ENCODE measurements around the gene RGPD4.
"Not testable (repeated sequence)": the region's sequence is repeated elsewhere in the genome, so short reads cannot be mapped to it uniquely, and the experiment has no call there.

The RGPD4 gene

DNA sequence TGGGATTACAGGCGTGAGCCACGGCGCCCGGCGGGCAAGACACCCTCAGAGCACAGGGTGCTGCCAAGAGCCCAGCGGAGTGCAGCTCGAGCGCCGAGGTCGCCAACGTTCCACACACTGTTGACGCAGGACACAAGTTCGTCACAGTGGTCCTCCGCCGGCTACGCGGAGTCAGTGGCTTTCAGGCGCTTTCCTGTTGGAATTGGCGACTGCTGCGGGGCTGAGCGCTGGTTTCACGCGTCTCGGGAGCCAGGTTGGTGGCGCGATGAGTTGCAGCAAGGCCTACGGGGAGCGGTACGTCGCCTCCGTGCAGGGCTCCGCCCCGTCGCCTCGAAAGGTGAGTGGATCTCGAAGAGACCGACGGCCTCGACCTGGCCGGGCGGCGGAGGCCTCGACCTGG lies at the start of gene RGPD4:
TSS of gene RGPD4 (plus strand) at position 144 of the 400 bp plus-strand sequence. CDS start at position 266, 122 bp downstream.
- DNase-seq (ENCODE audit: low spot score): not testable (repeated sequence)

DNA sequence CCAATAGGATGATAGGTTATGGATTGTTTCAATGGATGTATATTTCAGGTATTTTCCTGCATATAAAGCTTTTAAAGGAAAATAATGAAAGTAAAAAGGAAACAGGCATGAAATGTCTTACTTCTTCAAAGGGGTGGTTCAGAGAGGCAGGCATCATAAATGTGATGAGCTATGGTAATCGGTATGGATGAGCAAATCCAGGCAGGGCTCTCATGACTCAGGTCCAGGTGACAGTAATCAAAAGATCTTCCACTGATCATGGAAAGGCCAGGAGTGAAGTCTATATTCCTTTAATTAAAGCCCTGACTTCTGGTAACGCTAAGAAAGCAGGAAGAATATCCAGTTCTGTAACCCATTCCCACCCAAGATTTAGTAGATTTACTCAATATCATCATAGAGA lies 48.7 kb upstream of the RGPD4 start:
- no peak for DNase-seq (ENCODE audit: low spot score)

DNA sequence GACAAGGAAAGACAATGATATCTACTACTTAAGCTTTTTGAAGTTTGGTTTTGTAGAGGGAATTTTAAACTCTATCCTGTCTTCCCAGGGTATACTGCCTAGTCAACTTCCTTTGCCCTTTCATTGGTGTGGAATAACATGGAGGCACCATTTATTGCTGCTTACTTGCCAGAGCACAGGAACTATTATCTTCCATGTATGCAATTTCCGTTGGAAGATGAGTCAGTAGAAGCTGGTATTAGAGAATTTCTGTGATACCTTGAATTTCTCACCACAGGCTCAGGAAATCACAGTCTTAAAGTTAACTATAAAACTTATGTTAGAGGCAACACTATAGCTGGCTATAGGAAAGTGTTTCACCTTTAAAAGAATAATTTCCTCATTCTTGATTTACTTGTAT lies 40.9 kb upstream of the RGPD4 start:
- no peak for DNase-seq (ENCODE audit: low spot score)

DNA sequence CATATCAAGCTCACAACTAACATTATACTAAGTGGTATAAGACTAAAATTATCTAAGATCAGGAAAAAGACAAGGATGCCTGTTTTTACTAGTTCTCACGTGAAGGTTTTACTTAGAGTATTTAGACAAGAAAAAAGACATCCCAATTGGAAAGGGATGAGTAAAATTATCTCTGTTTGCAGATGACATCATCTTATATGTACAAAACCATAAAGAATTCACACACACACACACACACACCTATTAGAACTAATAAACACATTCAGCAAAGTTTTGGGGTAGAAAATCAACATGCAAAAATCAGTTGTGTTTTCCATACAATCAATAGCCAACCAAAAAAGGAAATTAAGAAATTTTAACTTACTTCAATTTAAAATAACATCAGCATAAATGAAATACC lies 35.9 kb upstream of the RGPD4 start:
- DNase-seq (ENCODE audit: low spot score): no peak

DNA sequence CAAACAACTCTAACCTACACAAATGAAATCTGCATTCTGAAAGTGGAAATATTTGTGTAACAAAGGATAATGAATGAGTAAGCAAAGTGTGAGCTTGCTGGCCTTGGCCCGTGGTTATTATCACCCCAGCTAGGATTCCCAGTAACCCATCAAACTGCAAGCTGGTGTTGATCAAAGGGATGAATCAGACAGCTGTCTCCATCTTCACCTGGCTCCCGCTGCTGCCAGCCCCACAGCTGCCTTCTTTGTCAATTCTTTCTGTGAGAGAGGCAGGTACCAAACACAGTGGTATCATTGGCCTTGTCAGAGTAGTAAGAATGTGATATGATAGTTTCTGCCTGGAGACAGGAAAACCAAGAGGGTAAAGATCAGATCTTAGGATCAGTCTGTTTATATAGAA lies 25.2 kb upstream of the RGPD4 start:
- DNase-seq (ENCODE audit: low spot score): no peak

DNA sequence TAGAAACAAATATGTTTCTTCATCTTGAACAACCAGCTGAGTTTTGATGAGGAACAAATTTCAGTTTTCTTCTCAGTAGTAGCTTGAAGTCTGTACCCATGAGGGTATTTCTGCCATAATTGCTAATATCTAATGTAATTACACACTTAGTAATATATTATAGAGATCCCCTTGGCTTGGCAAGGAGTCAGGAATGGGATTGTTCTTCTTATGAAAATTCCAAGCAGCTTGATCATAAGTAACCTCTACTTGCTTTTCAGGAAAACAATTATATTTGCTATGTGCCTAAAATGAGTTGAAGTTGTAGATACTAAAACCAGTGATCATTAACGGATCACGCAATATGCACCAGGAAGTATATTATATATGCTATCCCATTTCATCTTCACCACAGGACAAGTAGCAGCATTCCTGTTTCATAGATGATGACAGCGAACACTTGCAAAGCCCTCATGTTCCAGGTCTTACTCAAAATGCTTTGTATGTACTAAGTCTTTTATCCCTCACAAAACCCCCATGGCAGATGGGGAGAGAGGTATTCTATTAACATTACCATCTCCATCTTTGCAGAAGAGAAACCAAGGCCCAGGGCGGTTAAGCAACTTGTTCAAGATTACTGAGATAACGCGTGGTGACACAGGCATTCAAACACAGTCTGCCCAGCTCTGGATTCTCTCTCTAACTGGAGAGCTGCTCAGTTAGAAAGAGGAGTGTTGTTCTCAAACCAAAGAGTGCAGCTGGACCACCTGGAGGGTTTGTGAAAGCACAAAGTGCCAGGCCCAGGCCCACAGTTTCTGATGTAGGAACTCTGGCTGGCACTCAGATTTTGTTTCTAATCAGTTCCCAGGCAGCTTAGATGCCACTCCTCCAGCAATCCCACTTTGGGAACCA lies 21.8 kb upstream of the RGPD4 start:
- no peak for DNase-seq (ENCODE audit: low spot score)

DNA sequence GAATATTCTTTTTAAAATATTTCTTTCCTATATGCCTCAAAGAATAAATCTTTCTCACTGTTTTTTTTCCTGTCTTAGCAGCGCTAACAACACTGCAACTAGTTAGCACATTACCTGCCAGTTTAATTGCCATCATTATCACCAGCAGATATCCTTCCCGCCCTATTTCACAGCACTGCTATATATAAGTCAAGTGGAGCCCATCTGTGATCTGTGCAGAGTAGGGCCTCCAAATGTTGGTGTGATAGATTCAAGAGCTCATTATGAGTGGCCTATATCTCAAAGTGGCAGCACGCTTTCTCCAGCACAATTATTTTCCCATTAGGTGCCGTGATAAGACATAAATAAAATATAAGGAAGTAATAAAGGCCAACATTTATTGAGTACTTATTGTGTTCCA lies 19.8 kb upstream of the RGPD4 start:
- DNase-seq (ENCODE audit: low spot score): no peak

DNA sequence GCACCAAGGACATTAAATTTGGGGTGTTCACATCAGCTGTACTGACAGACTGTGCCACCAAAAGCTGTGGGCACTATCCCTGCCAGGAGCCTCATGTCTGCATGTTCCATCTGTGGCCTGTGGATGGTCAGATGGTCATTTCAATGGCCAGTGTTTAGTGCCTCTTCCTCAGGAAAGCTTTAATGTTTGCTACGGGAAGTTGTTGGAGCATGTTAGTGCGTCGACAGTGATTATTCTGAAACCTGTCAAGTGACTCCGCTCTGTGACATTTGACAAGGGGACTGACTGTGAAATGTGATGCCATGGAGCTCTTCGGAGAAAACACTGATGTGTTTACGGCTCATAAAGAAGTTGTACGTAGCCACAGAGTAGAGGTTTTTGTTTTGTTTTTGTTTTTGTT lies 18.7 kb upstream of the RGPD4 start:
- DNase-seq (ENCODE audit: low spot score): no peak

DNA sequence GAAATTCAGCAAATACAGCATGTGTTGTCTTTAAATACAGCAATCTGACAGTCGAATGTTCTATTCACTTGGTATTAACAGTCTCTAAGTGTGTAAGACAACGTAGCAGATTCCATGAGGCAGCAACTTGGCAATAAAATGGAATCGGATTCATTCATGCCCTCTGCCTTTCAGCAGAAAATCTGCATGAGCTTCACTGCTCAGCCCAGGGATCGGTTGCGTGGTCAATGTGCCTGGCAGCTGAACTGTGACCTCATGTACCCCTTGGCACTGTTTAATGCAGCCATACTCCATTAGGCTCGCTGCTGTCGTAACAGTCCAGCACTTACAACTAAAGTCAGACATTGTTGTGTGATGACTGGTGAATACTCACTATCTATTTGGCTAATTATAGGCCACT lies 17.7 kb upstream of the RGPD4 start:
- DNase-seq (ENCODE audit: low spot score): peak; percentile 55

DNA sequence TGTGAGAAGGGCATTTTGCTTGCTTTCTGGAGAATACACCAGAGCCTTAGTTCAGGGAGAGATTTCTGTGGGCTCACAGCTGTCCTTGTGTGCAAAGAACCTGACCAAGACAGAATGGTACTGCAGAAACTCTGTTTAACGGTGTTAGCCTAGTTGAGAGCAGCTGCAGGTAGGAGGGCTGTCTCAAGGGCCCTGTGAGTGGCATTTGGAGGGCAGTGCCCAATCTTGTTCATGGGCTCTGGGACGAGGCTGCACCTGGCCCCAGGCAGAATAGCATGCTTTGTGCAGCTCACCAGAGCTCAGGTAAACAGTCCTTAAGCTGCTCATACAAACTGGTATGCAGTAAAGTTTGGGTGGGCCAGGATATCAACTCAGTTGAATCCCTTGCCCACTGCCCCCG lies 16.9 kb upstream of the RGPD4 start:
- no peak for DNase-seq (ENCODE audit: low spot score)

DNA sequence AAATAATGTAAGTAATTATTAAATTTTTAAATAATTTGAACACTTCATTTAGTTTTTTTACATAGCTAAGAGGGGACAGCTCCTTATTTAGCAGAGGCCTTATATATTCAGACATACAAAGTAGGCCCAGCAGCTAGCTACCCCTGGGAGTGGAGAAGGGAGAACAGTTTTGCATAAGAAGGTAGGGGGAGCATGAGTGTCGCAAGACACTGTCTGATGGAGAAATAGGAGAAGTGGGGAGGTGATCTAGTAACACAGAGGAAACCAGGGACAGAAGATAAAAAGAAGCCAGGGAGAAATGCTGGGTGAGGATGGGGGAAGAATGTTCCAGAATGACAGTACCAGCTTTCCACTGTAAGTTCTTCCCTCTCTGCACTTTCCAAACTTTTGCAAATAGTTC lies 16.0 kb upstream of the RGPD4 start:
- no peak for DNase-seq (ENCODE audit: low spot score)

DNA sequence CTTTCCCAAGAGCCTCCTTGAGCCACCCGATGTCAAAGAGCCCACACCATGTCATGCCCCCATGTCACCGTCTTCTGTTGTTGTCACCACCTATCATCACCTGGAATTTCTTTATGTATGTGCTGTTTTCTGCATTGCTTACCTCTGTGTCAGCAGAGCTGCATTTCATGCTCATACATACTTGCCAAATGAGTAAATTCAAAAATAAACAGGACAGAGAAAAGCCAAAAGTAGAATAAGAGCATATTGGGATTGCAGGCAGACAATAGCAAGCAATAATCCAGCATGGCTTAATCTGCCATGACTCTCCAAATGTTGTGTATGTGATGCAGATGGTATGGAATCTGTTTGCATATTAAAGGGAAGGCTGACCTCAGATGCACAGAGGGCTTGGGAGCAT lies 15.3 kb upstream of the RGPD4 start:
- DNase-seq (ENCODE audit: low spot score): no peak

DNA sequence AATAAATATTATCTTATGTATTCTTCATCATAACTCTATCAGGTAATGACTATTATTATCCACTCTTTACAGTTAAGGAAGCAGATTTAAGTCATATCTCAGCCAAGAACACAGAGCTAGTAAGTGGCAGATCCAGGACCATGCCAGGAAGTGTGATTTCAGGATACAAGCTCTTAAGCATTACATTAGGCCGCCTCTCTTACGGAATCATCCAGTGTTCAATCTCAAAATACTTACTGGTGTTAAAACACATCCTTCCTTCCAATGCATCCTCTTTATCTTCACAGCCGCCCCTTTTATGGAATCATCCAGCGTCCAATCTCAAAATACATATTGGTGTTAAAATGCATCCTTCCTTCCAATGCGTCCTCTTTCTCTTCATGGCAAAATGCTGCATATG lies 14.7 kb upstream of the RGPD4 start:
- DNase-seq (ENCODE audit: low spot score): no peak

DNA sequence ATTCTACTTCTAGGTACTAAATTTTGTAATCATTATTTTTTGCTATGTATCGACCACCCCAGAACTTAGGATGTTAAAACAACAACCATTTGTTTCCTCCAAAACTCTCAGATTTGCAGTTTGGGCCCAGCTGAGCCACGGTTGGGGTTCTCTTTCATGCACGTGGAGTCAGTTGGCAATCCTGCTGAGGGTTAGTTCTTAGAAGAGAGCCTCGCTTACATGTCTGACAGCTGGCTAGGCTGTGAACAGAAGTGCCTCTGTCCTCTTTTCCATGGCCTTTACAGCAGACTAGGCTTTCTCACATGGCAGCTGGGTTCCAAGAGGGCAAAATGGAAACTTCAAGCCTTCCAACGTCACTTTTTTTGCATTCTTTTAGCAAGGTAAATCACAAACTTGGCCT lies 9.3 kb upstream of the RGPD4 start:
- DNase-seq (ENCODE audit: low spot score): peak; percentile 14

DNA sequence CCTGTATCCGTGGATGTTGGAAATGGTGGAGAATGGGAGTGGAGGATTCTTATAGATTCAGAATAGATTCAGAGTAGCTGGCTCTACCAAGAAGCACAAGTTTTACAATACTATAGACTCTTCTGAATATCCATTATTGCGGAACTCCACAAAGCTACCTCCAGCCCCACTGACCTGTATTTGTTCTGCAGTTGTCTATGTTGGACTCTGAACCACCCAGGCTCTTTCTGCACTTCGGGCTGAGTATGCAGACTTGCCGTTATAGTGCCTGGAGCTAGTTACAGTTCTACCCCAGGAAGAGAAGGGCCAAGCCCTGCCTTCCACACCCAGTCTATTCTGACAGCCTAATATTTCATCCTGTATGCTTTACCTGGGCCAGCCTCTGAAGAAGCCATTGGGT lies 4.4 kb upstream of the RGPD4 start:
- no peak for DNase-seq (ENCODE audit: low spot score)

DNA sequence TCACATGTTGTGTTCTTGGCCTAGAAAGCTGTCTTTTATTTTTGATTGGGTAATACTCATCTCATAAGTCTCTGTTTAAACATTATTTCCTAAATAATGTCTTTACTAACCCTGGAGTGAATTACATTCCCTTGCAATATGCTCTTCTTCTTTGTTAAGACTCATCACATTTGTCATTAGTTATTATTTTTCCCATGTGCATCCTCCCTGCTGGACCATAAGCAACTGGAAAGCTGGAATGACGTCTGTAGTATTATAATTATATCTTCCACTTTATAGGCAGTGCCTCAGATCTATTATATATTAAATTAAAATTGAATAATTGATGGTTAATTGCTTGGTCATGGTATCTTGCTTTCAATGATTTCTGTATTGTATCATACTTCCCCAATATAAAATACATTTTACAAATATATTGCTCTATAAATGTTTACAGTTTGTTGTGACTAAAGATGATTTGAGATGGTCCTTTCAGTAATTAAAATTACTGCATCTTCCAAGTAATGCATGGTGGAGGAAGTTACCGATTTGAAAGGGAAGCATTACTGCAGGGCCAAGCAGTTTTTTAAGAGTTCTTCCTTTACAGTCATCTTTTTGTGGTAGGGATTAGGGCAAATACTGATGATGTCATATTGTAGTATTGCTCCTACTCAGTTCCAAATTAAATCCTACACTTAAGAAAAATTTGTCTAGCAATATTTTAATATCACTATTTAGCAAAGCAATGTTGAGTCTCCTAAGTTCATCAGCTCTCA lies 2.1 kb upstream of the RGPD4 start:
- no peak for DNase-seq (ENCODE audit: low spot score)

DNA sequence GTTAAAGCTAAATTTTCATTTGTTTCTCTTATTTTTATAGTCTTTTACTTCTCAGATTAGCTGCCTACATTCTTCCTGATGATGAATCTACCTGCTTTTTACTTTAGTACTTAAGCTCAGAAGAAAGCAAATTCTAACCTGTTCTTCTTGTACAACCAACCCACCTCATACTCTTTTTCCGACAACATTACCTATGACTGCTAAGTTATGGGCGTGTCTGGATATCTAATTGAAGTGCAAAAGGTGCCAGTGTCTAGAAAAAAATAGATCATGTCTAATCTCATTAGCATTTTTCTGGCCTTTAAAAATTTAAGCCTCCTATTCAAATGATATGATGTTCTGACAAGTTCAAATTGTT lies 1.5 kb upstream of the RGPD4 start:
- DNase-seq (ENCODE audit: low spot score): no peak

DNA sequence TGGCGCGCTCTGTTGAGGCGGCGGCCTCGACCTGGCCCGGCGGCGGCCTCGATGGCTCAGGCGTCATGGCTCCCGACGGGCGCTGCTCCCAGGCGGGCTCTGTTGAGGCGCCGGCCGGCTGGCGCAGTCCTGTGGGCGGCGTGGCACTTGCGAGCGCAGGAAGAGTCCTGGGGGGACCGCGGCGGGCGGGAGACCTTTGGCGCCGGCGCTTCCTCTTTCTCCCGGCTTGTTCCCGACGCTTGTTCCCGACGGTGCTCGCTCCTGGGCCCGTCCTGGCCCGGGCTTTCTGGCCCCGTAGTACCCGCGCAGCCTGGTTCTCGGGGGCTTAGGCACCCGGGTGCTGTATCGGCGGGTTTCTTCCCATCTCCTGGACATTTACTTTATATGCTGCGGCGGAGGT lies 2.8 kb downstream of the RGPD4 start:
- not testable (repeated sequence) for DNase-seq (ENCODE audit: low spot score)

DNA sequence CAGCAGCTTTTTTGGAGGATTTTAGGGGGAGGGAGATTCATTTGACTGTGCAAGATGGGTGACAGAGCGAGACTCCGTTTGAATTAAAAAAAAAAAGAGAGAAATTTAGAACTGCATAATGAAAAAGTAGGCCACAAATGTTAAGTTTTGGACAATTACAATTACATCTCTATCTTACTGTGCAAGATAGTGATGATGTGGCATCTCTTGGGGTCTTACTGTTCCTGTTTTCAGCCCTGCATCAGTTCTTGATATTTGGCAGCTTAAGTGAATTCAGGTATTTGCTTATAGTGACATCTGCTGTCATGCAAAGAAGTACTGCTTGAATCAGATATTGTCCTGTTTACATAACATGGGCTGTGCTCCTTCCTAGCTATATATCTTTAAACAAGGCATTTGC lies 6.5 kb downstream of the RGPD4 start:
- not testable (repeated sequence) for DNase-seq (ENCODE audit: low spot score)

DNA sequence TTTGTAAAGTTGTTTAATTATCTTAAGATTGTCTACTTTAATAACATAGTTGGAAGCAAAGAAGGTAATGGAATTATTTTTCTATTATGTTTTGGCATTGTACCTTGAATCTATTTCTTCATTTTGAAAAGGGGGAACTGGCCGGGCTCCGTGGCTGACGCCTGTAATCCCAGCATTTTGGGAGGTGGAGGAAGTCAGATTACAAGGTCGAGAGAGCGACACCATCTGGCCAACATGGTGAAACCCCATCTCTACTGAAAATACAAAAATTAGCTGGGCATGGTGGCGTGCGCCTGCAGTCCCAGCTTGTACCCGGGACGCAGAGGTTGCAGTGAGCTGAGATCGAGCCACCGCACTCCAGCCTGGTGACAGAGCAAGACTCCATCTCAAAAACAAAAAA lies 6.9 kb downstream of the RGPD4 start:
- not testable (repeated sequence) for DNase-seq (ENCODE audit: low spot score)

DNA sequence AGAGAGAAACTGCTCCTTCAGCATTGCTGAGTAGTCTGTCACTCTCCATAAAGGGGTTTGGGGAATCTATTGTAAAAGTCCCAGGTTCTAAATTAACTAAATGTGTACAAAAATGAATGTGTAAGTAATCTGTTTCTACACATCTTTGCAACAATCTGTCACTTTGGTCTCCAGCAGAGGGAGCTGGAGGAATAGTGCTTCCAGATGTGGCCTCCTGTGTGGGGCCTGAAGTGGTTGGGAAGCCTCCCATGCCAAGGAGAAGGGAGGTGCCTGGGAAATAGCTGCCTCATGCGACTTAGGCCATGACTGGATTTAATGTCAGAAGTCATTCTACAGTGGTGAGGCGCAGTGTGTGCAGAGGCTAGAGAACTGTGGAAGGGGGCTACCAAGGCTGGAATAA lies 89.4 kb downstream of the RGPD4 start:
- DNase-seq (ENCODE audit: low spot score): not testable (repeated sequence)

DNA sequence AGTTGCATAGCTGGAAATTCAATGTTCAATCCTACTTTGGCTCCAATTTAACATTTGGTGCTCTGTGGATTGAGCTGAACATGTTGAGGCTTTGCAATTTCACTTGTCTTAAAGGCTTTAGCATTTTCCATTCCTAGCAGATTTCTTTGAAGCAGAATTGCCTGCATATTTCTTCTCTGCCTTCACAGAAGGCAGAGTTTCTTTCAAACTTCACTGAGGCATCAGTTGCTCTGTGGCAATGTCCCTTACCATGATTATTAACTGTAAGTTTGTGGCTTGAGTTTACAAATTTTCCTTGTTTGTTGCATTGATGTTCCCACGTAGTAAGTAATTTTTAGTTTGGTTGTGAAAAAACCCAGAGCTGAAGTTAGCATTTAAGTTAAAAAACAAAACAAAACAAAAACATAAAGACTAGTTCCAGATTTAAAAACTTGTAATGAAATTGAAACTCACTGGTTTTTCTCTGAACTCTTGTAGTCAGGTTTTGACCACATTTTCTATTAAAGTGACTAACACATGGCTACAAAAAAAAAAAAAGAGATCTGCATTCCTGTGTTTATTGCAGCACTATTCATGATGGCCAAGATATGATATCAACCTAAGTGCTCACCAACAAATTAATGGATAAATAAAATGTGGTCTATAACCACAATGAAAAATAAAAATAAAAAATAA lies 90.1 kb downstream of the RGPD4 start:
- not testable (repeated sequence) for DNase-seq (ENCODE audit: low spot score)

DNA sequence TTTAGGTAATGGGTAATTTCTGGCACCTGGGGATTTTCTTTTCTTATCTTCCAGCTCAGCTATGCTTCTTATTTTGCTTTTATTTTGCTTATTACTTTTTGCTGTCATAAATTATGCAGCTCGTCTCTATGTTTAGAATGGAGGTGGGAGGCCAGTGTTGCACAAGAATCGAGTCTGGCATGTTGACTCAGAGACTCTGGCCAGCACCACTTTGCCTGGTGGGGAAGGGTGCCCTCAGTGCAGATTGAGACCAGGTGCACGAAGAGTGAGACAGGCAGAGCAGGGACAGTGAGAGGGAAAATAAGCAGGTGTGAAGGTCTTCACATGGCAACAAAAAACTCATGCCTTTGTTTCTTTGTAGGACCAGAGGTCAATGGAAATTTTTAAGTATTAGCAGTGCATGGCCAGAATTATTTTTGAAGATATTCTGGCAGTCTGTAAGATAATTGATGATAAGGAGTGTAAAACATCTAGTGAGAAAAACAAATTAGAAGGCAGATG lies 100.4 kb downstream of the RGPD4 start:
- no peak for DNase-seq (ENCODE audit: low spot score)
